HG03520 (cell line): ENCODE data around the gene RPS6KA3.
"Not testable (repeated sequence)": the region's sequence is repeated elsewhere in the genome, so short reads cannot be mapped to it uniquely, and the experiment has no call there.

Source experiments
- ATAC-seq: cut with Tn5 transposase; IDR thresholded peaks from one replicate; pipeline ENCODE4 v1.9.1; 2021; ENCODE audit warnings: mild to moderate bottlenecking, moderate library complexity; ENCODE audit not compliant: unreplicated experiment

RPS6KA3 gene

DNA sequence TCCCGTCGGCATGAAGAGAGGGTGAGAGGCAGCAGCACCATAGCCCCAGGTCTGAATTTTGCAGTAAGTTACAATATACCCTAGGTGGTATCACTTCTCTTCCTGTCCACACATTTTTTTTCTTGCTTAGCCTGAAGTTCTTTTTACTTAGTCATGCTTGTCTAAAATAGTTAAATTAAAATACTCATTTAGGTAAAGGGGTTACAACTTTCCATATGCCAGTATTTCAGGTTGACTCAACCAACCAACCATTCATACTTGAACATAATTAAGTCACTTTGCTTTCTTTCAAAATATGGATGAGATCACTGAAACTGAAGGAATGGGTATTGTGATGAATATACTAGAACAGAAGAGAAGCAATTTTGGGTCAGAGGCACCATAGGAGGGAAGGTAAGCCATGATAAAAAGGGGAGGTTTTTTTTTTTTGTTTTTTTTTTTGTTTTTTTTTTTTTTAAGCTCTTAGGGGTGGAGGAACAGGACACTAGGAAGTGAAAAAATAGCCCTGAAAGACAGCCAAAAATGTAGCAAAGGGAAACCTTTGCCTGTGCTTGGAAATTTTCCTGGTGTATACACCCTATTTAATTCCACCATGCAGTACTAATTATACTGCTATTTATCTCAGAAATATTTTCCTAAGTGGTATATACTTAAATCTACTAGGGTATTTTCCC lies 41.8 kb downstream of the RPS6KA3 start:
- ATAC-seq, result peak; percentile 81

DNA sequence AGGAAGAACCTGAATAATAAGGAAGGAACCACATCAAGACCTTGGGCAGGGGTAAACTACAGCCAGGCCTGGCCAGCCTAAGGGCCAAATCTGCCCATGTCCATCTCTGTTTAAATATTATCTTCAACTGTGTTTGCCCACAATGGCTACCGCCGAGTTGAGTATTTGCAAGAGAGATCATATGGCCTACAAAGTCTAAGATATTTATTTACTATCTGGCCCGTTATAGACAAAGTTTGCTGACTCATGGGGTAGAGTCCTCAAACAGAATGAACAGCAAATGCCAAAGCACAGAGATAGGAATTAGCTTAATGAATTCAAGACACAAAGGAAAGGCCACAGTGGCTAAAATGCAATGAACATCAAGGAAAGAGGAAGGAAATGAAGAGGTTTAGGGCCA lies 44.8 kb downstream of the RPS6KA3 start:
- no peak for ATAC-seq

DNA sequence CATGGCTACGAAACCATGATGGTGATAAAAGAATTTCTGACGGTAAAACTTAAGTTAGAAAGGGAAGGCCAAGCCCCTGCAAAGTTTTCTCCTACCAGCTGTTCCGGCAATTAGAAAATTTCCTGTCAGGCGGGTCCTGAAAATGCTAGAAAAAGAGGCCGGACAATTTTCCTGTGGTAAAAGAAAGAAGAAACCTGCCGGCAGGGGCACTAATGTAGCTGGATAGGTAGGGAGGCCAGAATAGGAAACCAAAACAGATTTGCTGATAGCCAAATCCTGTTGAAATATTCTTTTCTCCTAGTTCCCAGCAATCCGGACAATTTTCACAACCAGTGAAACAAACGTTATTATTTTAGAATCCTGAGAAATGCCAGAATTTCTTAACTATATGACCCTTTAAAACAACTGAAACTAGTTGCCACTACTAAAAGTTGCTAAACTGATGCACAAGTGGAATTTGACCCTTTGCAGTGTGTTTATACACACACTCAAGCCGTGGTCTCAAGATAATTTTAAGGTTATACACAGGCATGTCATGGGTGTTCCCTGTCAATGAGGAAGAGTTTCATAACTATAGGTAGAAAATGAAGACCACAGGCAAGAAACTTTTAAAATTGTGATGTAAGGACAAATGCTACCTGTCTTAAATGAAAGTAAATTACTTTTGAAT lies 47.7 kb downstream of the RPS6KA3 start:
- ATAC-seq, result no peak

DNA sequence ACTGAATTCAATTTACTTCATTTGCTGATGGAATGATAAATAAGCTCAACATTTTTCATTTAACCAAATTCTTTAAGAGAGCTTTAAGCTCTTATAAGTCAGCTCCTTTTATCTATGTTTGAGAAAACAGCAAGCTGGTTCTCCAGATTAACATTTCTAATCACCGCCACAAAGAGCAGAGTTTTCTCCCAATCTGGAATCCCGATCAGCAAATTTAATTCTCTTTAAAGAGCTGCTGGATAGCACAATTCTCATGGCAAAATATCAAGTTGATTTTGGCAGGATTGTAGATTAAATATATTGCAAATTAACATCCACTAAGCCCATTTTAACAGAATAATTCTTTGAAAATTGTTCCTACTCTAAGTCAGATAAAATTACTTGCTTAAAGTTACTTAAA lies 48.8 kb downstream of the RPS6KA3 start:
- no peak for ATAC-seq

DNA sequence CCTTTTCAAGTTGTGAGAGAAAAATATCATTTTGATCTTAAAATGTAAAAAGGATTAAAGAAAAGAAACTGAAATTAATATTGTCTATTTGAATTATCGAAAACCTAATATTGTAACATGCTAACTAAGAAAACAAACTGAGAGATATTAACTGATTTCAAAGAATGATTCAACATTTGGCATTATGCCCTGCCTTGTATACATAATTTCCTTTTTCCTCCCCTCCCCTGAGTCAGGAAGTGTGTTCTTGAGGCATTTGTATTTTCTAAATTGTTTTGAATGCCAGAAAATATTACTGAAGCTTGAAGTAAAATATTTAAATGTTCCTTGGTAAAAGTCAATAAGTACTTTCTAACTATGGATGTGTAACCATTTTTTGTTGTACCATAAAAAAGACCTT lies 49.4 kb downstream of the RPS6KA3 start:
- no peak for ATAC-seq

DNA sequence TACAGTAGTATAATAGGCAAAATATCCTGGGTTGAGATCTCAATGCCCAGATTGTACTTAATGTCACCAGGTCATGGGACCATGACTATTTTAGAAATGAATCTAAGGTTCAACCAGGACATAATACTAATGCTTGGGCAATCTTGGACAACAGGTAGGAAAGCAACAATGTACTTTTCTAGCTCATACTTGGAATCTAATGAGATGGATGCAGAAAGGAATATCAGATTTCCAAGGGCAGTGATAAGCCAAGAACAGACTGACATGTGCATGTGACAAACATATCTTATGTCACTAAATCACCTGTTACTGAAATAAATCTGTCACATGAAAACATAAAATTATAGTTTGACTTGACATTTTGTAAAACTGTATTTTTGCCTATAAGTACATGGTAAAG lies 51.1 kb downstream of the RPS6KA3 start:
- ATAC-seq, result no peak

DNA sequence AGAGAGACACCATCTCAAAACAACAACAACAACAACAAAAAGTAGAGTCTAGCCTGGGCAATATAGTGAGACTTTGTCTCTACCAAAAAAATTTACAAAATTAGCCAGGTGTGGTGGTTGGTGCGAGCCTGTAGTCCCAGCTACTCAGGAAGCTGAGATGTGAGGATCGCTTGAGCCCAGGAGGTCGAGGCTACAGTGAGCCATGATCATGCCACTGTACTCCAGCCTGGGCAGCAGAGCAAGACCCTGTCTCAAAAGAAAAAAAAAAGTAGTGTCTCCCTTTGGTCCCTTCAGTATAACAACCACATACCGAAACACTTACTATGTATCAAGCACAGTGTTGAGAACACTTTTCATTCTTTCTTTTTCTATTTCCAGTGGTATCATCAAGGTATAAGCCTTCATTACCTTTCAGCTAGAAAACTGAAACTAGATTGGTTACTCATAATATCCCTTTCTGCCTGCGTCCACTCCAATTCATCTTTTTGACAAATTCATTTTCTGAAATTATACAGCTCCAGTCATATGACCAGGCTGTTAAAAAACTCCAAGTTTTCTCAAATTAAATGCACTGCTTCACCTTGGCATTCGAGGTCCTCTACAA lies 54.1 kb downstream of the RPS6KA3 start:
- ATAC-seq, result peak; percentile 82

DNA sequence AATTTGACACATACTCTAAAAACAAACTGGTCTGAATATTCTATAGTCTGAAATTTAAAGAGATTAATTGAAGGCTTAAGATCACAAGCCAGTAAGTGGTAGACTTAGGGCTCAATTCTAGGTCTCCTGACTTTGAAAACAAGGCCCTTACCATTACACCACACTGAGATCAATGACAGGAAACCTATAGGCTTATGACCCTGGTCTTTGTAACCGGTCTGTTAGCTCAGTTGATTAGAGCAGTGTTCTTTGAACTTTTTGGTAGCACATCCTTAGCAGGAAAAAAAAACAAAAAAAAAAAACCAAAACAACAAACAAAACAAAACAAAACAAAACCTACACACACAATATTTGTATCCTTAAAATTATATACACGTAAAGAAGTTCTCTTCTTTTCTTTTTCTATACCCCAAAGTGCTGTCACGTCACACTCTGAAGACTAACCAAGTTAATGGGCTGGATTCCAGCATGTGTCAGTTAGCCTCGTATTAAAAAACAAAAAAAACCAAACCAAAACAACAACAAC lies 55.4 kb downstream of the RPS6KA3 start:
- ATAC-seq, result no peak

DNA sequence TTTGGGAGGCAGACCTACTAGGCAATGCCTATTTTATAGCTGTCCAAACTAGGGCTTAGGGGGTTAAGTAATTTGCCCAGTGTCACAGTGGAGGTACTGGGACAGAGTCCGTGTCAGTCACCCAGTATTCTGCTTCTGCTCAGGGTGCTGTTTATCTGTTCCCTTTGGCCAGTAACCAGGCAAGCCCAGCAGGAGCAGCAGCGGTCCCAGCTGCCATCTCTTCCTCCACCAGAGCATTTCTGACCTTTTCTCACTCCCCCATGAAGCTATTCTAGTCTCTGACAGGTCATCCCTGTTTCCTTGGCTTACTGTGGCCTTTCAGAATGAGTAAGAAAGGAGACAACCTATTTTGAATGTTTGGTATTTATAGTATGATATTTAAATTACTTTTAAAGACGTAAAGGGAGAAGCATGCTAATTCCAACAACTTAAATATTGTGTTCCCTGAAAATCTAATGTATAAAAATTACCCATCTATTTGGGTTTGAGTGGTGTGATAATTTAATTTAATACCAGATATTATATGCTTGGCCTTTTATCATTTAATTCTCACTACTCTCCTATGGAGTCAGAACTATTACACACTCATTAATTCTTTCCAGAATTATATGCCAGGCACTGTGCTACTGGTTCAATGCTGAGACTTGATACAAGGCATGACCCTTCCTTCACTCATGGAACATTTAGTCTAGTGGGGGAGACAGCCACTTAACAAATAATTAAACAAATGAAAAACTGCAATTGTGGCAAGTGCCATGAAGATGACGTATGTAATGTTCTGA lies 60.6 kb downstream of the RPS6KA3 start:
- ATAC-seq, result peak; percentile 94

DNA sequence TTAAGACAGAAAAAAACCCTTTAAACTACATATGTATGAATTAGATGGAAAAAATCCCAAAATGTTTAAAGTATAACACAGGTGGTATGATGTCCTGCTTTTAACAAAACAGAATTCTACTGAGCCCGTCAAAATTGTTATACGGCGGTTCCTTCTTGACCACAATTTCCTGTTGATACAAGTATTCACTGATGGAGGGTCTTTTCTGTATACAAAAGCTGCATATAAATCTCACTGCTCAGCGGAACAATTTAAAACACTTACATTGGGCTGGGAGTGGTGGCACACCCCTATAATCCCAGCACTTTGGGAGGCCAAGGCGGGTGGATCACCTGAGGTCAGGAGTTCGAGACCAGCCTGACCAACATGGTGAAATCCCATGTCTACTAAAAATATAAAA lies 62.4 kb downstream of the RPS6KA3 start:
- no peak for ATAC-seq

DNA sequence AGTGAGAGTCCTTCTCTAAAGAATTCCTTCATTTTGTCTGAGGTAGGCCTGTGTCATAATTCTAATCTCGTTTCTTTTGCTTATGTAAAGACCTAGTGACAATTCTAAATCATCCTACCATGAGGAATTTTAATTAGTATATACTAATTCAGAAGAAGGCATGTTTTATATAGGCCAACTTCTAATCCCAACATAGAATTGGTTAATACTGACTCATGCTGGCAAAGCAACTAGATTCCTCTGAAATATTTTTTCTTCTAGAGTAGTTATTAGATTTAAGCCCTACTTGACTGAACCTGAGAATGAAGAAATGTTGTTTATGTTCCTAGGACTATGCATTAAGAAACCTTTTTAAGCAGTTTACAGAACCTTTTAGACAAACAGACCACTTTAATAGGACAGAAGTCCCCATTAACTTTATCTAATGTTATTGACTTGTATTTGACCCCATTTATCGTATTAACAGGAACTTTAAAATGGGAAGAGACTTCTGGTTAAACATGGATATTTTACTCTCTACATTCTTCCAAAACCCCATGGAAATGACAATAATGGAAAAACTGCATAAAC lies 69.0 kb downstream of the RPS6KA3 start:
- ATAC-seq, result no peak

DNA sequence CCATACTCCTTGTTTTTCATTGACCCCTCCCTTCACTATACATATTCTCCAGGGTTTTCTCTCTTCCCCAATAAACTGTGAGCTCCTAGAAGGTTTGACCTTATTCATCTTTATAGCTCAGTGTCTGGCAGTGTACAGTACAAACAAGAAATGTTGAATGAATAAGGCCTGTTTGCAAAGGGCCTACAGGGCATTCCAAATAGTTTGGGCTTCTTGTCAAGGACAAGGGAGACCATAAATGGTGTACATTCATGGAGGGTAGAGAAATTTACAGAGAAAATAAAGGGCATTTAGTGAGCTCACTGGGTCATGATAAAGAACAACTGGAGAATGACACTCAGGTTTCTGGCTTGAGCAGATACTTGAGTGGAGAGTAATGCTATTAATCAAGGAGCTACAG lies 77.5 kb downstream of the RPS6KA3 start:
- ATAC-seq, result no peak

DNA sequence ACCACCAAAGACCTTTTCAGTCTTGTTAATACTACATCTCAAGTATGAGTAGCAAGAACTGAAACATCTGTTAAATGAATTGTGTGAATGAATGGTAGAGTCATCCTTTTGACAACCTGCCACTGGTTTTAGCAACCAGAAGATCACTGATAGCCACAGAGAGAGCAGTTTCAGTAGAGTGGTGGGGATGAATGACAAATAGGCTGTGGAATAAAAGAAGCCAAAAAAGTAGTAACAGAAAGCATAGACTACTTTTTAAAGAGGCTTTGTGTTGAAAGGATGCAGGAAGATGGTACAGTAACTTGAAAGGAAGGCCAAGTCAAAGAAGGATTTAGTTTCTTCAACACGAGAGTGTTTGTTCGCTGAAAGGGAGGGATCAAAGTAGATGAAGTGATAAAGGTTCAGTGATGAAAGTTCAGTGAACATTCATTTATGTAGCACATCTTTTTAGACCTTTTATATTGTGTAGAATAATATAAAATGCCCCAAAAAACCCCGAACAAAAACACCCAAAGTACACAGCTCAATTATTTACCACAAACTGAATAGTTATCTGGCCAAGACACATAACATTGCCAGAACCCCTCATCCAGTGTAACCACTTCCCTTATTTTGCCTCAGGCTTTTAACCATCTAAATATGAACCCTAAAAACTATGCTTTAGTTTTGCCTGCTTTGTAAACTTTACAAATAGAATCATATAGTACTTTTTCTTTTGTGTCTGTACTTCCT lies 84.9 kb downstream of the RPS6KA3 start:
- no peak for ATAC-seq

DNA sequence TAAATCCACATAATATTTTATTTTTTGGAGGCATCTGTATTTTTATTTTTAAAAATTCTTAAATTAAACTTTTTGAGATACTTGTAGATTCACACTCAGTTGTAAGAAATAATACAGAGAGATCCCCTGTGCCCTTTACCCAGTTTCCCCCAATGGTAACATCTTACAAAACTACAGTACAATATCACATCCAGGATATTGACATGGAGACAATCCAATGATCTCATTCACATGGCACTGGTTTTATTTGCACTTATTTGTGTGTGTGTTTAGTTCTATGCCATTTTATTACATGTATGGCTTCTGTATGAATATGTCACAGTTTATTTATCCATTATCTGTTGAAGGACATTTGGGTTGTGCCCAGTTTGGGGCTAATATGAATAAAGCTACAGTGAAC lies 89.6 kb downstream of the RPS6KA3 start:
- ATAC-seq, result no peak

DNA sequence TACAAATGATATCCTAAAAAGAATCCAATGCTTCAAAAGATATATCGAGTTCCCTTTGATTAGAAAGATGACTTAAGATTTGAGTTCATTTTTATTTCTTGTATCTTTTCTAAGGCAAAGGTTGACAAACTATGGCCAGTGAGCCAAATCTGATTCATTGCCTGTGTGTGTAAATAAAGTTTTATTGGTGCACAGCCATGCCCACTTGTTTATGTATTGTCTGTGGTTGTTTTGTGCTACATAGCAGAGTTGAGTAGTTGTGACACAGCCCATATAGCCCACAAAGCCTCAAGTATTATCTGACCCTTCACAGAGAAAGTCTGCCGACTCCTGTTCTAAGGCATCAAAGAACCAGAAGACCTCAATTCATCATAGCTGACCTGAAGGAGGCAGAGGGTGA lies 92.9 kb downstream of the RPS6KA3 start:
- no peak for ATAC-seq

DNA sequence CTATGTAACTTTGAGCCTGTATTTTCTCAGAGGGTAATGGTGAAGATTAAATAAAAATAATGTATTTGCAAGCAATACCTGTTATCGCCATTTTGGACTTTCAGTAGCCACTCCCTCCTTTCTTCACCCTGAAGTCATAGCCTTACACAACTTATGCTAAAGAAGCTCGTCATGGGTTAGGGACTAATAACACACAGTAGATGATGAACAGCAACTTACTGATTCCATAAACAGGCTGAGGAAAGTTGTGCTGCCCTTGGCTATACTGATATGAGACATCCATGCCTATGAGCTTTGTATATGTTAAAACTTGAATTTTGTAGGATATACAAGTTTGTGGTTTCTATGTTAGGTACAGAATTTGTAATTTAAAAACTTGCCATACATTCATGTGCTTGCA lies 93.4 kb downstream of the RPS6KA3 start:
- no peak for ATAC-seq

DNA sequence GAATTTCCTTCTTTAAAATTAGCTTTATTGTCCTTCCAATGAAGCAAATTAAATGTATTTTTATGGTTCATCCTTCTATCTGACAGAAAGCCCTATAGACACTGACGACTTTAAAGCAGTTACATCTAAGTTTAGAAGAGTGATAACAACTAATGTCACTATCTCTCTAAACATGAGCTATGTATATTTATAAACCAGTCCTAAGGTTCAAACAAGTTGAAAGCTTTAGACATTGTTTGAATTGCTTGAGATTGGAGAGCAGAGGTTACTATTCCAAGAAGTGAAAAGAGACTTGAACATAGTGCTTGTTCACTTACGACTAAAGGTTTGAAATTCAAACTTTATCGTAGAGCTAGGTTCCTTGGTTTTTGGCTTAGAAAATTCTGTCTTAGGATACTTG lies 94.8 kb downstream of the RPS6KA3 start:
- ATAC-seq, result no peak

DNA sequence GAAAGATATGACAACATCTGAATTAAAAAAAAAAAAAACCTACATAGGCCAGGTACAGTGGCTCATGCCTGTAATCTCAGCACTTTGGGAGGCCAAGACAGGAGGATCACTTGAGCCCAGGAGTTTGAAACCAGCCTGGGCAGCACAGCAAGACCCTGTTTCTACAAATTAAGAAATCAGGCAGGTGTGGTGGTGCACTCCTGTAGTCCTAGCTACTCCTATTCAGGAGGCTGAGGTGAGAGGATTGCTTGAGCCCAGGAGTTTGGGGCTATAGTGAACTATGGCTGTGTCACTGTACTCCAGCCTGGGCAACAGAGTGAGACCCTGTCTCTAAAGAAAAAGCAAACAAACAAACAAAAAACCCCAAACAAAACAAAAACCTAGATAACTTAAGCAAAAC lies 104.2 kb downstream of the RPS6KA3 start:
- ATAC-seq, result not testable (repeated sequence)

DNA sequence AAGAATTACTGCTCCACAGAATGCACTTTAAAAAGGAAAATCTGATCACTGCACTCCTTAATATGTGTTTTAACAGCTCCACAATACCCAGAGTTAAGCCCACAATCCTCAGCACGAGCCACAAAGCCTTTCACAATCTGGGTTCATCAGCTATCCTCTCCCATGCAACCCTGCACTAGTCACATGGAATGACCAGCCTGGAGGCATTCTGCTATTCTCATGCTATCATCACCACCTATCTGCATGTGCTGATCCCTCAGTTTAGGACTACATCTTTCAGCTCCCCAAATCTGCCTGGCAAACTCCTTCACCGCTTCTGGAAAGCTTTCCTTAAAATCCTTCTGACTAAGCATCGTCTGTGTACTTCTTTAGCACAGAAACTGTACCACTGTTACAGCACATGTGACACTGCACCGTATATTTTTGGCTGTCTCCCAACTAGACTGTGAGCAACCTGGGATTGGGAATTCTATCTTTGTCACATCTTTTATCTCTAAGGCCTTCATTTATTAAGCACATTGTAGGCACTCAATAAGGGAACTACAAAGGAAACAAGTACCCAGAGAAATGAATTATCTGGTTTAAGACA lies 106.8 kb downstream of the RPS6KA3 start:
- no peak for ATAC-seq

DNA sequence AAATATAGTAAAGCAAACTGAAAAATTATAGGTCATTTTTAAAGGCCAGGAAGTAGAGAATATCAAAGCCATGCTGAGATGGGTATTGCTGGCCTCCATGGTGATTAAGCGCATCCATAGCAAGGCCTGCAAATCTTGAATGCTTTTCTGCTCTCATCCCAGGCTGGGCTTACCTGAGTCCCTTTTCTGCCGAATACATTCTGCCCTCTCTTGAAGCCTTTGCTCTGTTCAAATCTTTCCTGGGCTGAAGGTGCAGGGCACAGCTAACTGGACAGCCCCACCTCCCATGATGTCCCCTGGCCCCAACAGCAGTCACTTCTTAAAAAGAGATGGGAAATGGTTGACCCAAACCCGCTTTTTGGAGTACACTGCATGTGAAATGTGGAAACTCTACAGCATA lies 115.0 kb downstream of the RPS6KA3 start:
- no peak for ATAC-seq
